ENCODE measurements around the gene GULP1.
"Not testable (repeated sequence)": the region's sequence is repeated elsewhere in the genome, so short reads cannot be mapped to it uniquely, and the experiment has no call there.

GULP1 gene

DNA sequence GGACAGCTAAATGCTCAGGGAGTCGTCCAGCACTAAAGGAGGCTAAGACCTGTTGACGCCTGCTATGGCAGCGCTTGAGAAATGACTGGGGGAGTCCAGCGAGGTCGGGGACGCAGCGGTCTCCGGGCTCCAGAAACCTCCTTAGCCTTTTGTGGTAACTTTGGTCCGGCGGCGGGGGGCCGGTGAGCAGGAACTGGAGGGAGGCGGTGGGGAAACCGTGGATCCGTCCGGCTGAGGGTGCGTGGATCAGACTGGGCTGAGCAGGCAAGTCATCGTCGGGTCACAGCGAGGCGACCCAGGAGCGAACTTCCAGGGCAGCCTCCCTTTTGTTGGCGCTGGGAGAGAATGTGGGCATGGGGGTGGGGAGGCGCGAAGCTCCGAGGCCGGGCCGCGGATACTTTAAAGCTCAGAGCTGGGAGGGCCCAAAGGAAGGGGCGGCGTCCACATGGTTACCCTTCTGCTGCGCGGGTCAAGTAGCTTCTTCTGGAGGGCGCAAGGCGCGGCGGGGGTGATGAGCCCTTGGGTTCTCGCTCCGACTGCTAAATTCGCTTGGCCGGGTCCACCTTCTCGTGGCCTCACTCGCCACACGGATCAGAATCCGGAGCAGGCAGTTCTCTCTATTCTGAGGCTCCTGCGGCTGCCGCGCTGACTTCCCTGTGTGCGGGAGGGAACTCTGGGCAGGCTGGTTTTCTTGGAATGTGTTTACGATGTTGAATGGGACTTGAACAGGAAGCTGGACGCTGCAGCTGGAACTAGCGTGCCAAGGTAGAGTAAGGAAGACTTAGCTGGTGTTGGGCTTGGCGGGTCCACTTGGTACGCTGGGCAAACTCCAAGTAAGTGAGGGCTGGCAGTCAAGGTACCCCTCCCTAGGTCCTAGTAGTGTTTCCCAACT is 920 bp downstream of the GULP1 start:
- DNase-seq (ENCODE audit: low read depth) = no peak

GRCh38 chr2:188293601-188294351 is 2.1 kb downstream of the GULP1 start:
- no peak for DNase-seq (ENCODE audit: low read depth)

- no peak for DNase-seq (ENCODE audit: low read depth)
Measured at GRCh38 chr2:188294352-188294926, 2.8 kb downstream of the GULP1 start.

DNA sequence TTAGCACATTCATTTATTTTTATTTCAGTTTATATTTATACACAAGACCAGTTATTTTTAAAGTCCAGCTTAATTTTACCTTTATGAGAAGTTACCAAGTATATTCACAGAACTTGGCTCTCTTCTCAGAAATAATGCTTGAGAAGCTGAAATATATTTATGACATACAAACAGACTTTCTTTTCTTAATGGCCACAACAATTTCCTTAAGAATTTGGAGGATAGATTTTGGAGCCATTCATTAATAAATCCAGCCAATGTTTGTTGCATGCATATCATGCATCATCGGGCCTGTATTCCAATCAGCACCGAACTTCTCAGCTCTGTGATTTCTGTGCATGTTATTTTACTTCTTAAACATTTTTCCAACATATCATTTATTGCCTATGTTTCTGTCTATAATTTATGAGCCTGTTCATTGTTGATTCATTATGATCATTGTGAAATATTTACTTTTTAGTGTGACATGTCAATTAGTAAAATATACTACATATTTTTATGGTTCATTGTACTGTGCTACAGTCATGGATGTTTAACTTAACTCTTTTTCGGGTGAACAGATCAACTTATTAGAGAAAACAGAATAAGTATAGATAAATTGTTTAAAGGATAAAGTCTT is 3.5 kb downstream of the GULP1 start:
- no peak for DNase-seq (ENCODE audit: low read depth)

DNA sequence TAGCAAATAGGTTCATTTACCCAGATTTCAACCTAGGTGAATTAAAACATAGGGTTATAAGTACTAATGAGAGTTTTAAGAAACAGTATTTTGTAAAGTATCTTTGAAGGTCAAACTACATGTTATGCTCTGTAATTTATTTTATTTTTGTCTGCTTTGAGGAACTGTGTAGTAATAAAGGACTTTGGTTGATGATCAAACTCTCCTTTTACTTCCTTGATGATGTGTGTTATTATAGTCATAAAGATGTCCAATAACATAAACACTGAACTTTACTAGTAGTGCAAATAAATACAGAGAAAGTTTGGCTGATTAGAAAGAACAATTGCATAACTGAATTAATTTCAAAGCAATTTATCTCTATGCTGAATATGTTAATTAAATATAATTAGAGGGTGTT is 6.3 kb downstream of the GULP1 start:
- DNase-seq (ENCODE audit: low read depth) = no peak

DNA sequence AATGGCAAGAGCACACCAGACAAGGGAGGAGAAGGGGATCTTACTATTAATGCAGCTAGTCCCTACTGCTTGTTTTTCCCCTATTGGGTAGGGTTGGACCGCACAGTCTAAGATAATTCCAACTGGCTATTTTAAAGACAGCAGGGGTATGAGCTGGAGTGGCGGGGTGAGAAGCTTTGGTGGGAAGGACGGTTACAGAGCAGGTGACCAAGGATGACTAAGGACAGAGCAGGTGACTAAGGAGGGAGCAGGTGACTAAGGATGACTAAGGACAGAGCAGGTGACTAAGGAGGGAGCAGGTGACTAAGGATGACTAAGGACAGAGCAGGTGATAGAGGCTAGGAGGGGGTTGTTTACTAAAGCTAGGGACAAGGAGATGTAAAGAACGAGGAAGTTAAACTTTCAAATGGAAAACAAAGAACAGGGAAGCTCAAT is 7.3 kb downstream of the GULP1 start:
- not testable (repeated sequence) for DNase-seq (ENCODE audit: low read depth)

DNA sequence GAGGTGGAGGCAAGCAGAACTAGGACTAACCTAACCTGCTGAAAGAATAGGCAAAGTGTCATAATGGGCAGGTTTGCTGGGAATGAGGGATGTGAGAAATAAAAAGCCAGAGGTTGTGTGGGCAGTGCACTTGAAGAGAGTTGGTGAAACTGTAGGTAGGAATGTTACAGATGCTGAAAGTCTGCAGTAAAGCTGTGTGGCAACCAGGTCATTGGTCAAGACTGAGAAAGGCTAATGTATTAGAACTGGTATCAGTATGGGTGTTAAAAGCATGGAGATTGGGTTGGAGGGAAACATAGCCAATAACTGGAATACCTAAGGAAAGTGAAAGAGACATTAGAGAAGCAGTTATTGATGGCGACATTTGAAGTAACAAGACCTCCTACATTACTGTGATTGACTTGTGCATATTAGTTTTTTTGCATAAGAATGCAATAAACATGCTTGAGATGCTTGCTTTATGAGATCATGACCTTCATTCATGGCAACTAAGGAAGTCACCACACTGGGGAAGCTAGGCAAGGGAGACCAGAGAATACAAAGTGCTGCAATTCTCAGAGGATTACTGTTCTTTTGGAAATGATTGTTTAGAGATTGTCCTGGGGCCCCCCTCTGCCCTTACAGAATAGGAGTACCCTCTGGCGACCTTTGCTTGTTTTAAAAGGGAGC is 11.8 kb downstream of the GULP1 start:
- DNase-seq (ENCODE audit: low read depth) = no peak

GRCh38 chr2:188305271-188305670 is 13.6 kb downstream of the GULP1 start:
- DNase-seq (ENCODE audit: low read depth) = no peak

- no peak for DNase-seq (ENCODE audit: low read depth)
Measured at GRCh38 chr2:188306271-188306670, 14.6 kb downstream of the GULP1 start.

DNA sequence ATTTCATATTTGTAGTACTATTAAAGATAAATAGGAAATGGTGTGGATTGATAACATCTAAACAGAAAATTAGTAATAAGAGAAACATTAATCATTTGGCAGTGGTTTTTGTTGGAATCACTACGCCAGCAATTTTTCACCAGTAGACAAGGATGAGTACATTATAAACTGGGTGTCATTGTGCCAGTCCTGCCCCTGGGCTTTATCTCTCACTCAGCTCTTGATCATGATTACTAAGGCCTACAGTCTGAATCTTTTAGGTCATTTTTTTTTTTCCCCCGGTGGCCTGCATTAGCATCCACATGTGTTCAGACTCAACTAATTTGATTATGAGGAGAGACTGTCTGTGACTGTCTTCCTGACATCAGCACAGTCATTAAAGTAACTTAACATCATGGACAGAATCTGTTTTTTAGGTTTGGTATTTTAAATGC is 16.2 kb downstream of the GULP1 start:
- no peak for DNase-seq (ENCODE audit: low read depth)

GRCh38 chr2:188308483-188308882 is 16.8 kb downstream of the GULP1 start:
- DNase-seq (ENCODE audit: low read depth) = no peak

DNA sequence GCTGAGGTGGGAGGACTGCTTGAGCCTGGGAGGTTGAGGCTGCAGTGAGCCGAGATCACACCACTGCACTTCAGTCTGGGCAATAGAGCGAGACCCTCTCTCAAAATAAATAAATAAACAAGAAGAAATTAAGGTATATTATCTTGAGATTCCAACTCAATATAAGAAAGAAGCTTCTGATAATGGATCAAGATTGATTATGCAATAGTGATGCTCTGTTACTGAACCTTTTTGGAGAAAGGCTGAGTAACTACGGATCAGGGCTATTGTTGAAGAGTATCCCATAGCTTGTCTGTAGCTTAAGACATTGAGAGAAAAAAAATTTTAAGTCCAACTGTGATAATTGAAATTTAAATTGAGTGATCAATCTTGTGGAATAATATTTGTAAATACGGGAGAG is 17.7 kb downstream of the GULP1 start:
- DNase-seq (ENCODE audit: low read depth) = no peak

DNA sequence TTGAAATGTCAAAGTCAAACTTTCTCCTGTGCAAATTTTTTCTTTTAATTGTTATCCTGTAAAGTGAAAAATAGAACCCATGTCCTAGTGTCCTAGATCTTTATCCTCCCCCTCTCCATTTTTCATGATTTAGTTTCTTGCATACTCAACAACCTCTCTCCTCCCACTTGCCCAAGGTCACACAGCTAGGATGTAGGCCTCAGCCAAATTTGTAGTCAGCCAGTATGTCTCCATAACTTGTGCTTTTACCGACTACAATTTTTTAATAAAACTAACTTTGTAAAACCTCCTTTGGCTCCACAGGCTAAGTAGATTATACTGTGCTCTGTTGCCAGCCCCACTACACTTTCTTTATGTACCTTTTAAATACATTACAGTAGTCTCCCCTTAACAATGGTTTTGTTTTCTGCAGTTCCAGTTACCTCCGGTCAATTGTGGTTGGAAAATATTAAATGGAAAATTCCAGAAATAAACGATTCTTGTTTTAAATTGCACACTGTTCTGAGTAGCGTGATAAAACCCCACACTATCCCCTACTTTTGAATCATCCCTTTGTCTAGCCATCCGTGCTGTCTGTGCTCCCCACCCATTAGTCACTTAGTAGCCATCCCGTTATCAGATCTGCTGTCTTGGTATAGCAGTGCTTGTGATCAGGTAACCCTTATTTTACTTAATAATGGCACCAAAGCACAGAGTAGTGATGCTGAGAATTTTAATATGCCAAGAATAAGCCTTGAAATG is 22.8 kb downstream of the GULP1 start:
- no peak for DNase-seq (ENCODE audit: low read depth)

DNA sequence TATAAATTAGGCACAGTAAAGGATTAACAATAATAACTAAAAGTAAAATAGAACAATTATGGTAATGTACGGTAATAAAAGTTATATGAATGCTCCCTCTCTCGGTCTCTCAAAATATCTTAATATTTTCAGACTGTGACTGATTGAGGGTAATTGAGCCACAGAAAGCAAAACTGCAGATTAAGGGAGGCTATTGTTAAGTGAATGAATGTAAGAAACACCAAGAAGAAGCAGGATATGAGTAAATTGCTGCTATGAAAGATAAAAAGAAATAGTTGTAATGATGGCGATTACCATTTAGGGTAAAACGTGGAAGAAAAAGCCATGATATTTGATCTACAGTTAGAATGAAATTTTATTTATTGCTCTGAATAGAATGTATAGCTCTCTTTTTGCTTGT is 24.1 kb downstream of the GULP1 start:
- no peak for DNase-seq (ENCODE audit: low read depth)

GRCh38 chr2:188316342-188316741 is 24.7 kb downstream of the GULP1 start:
- no peak for DNase-seq (ENCODE audit: low read depth)

DNA sequence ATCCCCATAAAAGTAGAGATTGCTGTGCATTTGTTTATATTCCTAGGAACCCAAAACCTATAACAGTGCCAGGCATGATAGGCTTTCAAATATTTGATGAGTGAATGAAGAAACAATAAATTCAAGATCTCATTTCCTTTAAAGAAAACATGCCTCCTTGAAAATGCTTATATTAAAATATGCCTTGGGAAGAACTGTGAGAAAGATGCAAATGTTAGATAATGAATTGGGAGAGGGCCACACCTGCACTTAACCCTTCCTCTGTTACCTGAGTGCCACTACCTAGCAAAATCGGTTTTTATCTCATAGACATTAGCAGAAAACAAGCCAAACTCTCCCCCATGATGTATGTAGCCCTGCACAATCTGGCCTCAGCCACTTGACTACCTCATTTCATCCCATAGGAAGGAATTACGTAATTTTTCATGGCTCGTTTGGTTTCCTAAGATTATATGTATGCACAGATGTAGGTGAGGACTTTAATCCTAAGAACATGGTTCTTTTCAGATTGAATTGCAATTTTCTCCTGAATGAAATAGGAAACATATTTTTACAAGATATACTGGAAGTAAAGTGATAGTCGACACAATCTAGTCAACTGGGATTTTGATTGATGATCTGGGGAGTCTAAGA is 25.2 kb downstream of the GULP1 start:
- DNase-seq (ENCODE audit: low read depth) = no peak

- DNase-seq (ENCODE audit: low read depth) = no peak
Measured at GRCh38 chr2:188318161-188318749, 26.6 kb downstream of the GULP1 start.

- no peak for DNase-seq (ENCODE audit: low read depth)
Measured at GRCh38 chr2:188319838-188320237, 28.2 kb downstream of the GULP1 start.

DNA sequence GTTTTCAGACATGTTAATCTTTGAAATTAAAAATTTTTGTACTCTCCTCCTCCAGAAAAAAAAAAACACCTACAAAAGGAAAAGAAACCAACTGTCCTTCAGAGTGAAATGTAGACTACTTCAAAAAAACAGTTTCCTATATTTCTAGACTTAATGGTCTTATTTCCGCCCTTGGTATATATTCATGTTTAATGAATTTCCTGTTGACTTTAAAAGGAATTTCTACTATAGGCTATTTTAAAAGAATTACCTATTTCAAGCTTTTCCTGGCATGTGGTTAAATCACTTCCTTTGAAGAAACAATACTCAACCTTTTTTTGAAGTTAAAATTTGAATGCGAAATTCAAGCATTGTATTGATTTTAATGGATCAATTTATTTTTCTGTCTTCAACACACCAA is 29.2 kb downstream of the GULP1 start:
- DNase-seq (ENCODE audit: low read depth) = no peak
